ENCODE measurements around the gene KDM3A. TPM values are rescaled to one million over a fixed set of nuclear protein-coding genes. Genes with fewer than 3 reads are reported as not detected.

KDM3A gene
- total RNA-seq, 4 donors from 2014 or later = 87.5 to 121 (median 105) TPM

GRCh38 chr2:86476918-86477317 is 35.7 kb downstream of the KDM3A start:
- DNase-seq (ENCODE audit: low spot score in 2 of 2) = no peak
- TF ChIP-seq CTCF (IDR thresholded peaks at IDR 0.05) = no peak
- no peak for TF ChIP-seq POLR2A (IDR thresholded peaks at IDR 0.05)
- no peak overlapping the region for H3K4me3 ChIP-seq (ENCODE audit: low read depth, poor library complexity, severe bottlenecking)
- WGBS, 2 donors = 78 to 82% methylated on average over 3 of the region's 3 CpGs
- intact Hi-C loops (cut with DNase I; ENCODE audit: low total_unique reads) = no loop called here

DNA sequence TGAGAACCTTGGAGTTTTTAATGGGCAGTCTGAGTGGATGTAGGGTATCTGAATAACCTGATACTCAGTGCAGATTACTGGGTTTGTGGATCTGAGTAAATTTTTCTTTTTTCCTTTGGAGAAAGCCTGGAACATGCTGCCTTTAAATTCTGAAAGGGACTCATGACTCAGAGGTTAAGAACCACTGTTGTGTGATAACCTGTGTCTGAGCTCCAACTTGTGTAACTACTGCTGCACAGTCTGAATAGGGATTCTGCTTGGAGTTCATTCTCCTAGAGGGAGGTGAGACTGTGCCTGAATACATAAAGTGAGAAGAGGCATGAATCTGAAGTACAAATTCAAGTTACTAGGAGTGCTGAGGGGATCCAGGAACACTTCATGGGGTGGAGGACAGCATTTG is 36.2 kb downstream of the KDM3A start:
- H3K4me3 ChIP-seq (ENCODE audit: low read depth, poor library complexity, severe bottlenecking) = no peak overlapping the region
- TF ChIP-seq CTCF (IDR thresholded peaks at IDR 0.05) = no peak
- no peak for TF ChIP-seq POLR2A (IDR thresholded peaks at IDR 0.05)
- no peak for DNase-seq (ENCODE audit: low spot score in 2 of 2)
- intact Hi-C loops (cut with DNase I; ENCODE audit: low total_unique reads) = no loop called here

DNA sequence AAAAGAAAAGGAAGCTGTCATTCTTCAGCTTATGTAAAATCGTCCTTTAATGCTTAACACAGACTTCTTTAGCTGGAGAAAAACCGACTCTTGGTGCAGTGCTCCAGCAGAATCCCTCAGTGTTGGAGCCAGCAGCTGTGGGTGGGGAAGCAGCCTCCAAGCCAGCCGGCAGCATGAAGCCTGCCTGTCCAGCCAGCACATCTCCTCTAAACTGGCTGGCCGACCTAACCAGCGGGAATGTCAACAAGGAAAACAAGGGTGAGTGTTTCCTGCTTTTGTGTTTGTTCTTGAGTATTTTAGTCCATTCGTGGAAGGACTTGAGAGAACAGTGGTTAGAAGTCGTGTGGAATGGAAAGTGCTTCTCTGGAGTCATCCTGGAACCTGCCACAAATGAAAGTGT is 38.9 kb downstream of the KDM3A start:
- intact Hi-C loops (cut with DNase I; ENCODE audit: low total_unique reads) = no loop called here
- no peak for DNase-seq (ENCODE audit: low spot score in 2 of 2)
- TF ChIP-seq CTCF (IDR thresholded peaks at IDR 0.05) (no peak), POLR2A (IDR thresholded peaks at IDR 0.05) (no peak)
- WGBS, 2 donors = 59% methylated on average over 7 of the region's 7 CpGs
- H3K4me3 ChIP-seq (ENCODE audit: low read depth, poor library complexity, severe bottlenecking) = no peak overlapping the region

DNA sequence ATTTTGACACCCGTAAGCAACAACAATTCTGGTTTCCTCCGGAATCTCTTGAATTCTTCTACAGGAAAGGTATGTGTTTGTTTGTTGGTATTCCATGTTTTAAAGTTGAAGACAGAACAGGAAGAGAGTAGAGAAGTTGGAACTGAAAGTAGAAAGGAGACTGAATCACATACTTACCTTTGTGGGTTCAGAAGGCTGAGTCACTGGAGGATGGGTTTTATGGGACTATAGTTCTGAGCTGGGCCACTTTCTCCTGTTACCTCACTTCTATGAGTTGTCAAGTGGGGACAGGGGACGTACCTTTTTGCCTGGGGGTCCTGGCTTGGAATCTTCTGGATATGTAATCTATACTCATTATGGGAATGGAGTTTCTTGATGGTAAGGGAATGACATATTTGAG is 40.9 kb downstream of the KDM3A start:
- intact Hi-C loops (cut with DNase I; ENCODE audit: low total_unique reads) = no loop called here
- TF ChIP-seq POLR2A (IDR thresholded peaks at IDR 0.05) (no peak), CTCF (IDR thresholded peaks at IDR 0.05) (no peak)
- DNase-seq (ENCODE audit: low spot score in 2 of 2) = no peak
- no peak overlapping the region for H3K4me3 ChIP-seq (ENCODE audit: low read depth, poor library complexity, severe bottlenecking)
- WGBS, 2 donors = 88 to 89% methylated on average over 3 of the region's 3 CpGs

- 95 to 96% methylated on average over 3 of the region's 3 CpGs for WGBS, 2 donors
- intact Hi-C loops (cut with DNase I; ENCODE audit: low total_unique reads) = no loop called here
- TF ChIP-seq POLR2A (IDR thresholded peaks at IDR 0.05) (no peak), CTCF (IDR thresholded peaks at IDR 0.05) (no peak)
- DNase-seq (ENCODE audit: low spot score in 2 of 2) = no peak
- no peak overlapping the region for H3K4me3 ChIP-seq (ENCODE audit: low read depth, poor library complexity, severe bottlenecking)
Observed at GRCh38 chr2:86484385-86484784, 43.2 kb downstream of the KDM3A start.

DNA sequence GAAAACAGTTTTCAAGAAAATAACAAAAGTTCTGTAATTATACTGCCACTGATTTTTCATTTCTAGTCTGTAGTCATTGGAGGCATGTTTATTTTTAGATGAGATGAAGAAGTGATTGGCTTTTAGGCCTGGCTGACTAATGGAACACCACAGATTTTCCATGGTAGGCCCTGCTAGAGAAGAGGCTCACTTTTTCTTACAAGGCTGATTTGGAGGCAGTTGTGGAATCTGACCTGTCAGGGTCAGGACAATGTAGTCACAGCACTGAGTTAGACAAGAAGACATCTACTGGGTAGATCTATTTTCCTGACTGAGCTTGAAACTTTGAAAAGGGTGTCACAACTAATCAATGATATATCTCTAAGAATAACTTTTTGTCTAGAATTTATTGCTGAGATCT is 43.9 kb downstream of the KDM3A start:
- intact Hi-C loops (cut with DNase I; ENCODE audit: low total_unique reads) = no loop called here
- no peak overlapping the region for H3K4me3 ChIP-seq (ENCODE audit: low read depth, poor library complexity, severe bottlenecking)
- DNase-seq (ENCODE audit: low spot score in 2 of 2) = no peak
- no peak for TF ChIP-seq CTCF (IDR thresholded peaks at IDR 0.05)
- no peak for TF ChIP-seq POLR2A (IDR thresholded peaks at IDR 0.05)
